Cardiac muscle cell (in vitro differentiated cells and primary cell): ENCODE results near the gene RGS4. TPM values are rescaled to one million over a fixed set of nuclear protein-coding genes. Genes with fewer than 3 reads are reported as not detected.

Source experiments
- DNase-seq, 2 donors: peaks; one replicate each; pipeline versions ENCODE4 v3.0.0 to v3.0.0-alpha.2; 2010 to 2017; ENCODE audit warnings: low read depth in 1 of 2, low spot score in 1 of 2
- H3K27ac ChIP-seq: fragments of 200-600 bp; sonication (generic); 2 replicates; pipeline ENCODE4 v1.5.1; 2016
- H3K27me3 ChIP-seq: fragments of 200-600 bp; sonication (generic); 2 replicates; pipeline ENCODE4 v1.6.0; 2016; ENCODE audit warnings: control low read depth
- H3K36me3 ChIP-seq: fragments of 200-600 bp; sonication (generic); 2 replicates; pipeline ENCODE4 v1.5.1; 2016; ENCODE audit warnings: control low read depth
- H3K4me1 ChIP-seq: fragments of 200-600 bp; sonication (generic); 2 replicates; pipeline ENCODE4 v1.8.1; 2017; ENCODE audit warnings: low read depth, mild to moderate bottlenecking, mixed run types
- H3K4me3 ChIP-seq: fragments of 200-600 bp; sonication (generic); 2 replicates; pipeline ENCODE4 v1.5.1; 2016; ENCODE audit warnings: mild to moderate bottlenecking
- H3K9me3 ChIP-seq: fragments of 200-600 bp; sonication (generic); 2 replicates; pipeline ENCODE4 v1.5.1; 2017; ENCODE audit warnings: low read depth, mild to moderate bottlenecking, control low read depth
- polyA plus RNA-seq: library from polyadenylated mRNA; unstranded; fragments of >200 nt; fragmentation: Nextera tagmentation; extraction: Ambion mirVana; gene quantifications from 2 replicates; pipeline ENCODE4 v1.2.1, GENCODE V29; 2016
- total RNA-seq: library from RNA; depleted of rRNA; stranded (reverse); fragments of >200 nt; gene quantifications from 2 replicates; pipeline ENCODE4 v1.2.3, GENCODE V29; 2016
- TF ChIP-seq, protein P1 (sequence below): IDR thresholded peaks from 2 replicates; pipeline ENCODE4 v1.5.1; 2012; ENCODE audit warnings: low read depth, mild to moderate bottlenecking, low read length

RGS4 gene
- total and polyA plus RNA-seq, 2 experiments from 2014 or later: 16.1 to 25.9 TPM

DNA sequence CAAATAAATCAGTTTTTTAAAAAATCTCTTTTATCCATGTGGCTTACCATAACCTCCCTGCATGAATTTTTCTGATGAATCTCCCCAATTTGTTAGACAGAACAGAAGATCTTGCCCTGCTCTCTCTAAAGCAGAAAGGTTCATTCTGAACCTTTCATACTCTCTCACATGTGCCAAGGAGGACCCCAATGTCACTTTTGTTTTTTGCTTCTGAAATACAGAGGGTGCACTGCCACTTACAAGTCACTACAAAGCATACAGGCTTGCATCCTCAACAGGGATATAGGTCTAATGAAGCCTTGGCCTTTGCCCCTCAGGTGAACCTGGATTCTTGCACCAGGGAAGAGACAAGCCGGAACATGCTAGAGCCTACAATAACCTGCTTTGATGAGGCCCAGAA, 4.8 kb downstream of the RGS4 start:
- no peaks in the 10 kb centered on the region for H3K36me3 ChIP-seq
- no peaks in the 10 kb centered on the region for H3K27me3 ChIP-seq
- no peaks in the 10 kb centered on the region for H3K4me1 ChIP-seq
- no peak overlapping the region for H3K4me3 ChIP-seq
- TF ChIP-seq, protein P1, sequence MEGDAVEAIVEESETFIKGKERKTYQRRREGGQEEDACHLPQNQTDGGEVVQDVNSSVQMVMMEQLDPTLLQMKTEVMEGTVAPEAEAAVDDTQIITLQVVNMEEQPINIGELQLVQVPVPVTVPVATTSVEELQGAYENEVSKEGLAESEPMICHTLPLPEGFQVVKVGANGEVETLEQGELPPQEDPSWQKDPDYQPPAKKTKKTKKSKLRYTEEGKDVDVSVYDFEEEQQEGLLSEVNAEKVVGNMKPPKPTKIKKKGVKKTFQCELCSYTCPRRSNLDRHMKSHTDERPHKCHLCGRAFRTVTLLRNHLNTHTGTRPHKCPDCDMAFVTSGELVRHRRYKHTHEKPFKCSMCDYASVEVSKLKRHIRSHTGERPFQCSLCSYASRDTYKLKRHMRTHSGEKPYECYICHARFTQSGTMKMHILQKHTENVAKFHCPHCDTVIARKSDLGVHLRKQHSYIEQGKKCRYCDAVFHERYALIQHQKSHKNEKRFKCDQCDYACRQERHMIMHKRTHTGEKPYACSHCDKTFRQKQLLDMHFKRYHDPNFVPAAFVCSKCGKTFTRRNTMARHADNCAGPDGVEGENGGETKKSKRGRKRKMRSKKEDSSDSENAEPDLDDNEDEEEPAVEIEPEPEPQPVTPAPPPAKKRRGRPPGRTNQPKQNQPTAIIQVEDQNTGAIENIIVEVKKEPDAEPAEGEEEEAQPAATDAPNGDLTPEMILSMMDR: no peak
- DNase-seq: no peak
- no peak overlapping the region for H3K27ac ChIP-seq
- no peaks in the 10 kb centered on the region for H3K9me3 ChIP-seq

DNA sequence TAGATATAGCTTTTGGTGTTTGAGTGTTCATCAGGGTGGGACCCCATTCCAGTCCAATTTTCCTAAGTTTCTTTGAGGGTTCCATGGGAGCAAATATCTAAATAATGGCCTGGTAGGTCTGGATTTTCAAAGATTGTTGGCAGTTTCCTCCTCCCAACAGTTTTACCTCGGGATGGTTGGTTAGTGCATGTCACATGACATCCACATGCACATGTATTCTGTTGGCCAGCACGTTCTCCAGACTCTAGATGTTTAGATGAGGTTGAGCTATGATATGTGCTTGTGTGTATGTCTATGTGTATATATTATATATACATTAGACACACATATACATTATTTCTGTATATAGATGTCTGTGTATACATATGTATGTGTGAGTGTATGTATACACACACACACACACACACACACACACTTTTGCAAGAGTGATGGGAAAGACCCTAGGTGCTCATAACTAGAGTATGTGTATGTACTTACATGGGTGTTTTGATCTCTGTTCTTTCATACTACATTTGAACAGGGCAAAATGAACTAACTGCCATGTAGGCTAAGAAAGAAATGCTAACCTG, 5.6 kb downstream of the RGS4 start:
- Histone ChIP-seq H3K4me1 (no peaks in the 10 kb centered on the region), H3K36me3 (no peaks in the 10 kb centered on the region), H3K27me3 (no peaks in the 10 kb centered on the region), H3K9me3 (no peaks in the 10 kb centered on the region), H3K27ac (no peak overlapping the region), H3K4me3 (no peak overlapping the region)
- TF ChIP-seq, protein P1: no peak
- DNase-seq: no peak

DNA sequence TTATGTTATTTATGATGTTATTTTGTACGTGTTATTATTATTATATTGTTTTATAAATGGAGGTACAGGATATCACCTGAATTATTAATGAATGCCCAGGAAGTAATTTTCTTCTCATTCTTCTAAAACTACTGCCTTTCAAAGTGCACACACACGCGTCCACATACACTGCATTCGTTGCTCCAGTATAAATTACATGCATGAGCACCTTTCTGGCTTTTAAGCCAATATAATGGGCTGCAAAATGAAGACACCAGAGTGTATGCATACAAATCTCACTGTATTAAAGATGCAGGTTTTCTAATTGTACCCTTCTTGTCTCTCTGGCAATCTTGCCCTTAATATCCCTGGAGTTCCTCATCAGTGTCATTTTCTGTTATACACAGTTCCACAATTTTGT, 6.9 kb downstream of the RGS4 start:
- Histone ChIP-seq H3K27me3 (no peaks in the 10 kb centered on the region), H3K9me3 (no peaks in the 10 kb centered on the region), H3K27ac (no peak overlapping the region), H3K4me1 (no peaks in the 10 kb centered on the region), H3K36me3 (no peaks in the 10 kb centered on the region), H3K4me3 (no peak overlapping the region)
- DNase-seq: no peak
- TF ChIP-seq, protein P1: no peak

DNA sequence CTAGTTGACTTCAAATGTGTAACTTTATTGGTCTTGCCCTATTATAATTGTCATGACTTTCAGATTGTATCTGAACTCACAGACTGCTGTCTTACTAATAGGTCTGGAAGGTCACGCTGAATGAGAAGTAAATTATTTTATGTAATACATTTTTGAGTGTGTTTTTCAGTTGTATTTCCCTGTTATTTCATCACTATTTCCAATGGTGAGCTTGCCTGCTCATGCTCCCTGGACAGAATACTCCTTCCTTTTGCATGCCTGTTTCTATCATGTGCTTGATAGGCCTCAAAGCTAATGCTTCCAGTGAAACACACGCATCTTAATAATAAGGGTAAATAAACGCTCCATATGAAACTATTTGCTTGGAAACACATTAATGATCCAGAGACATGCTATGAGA, 7.3 kb downstream of the RGS4 start:
- Histone ChIP-seq H3K27ac (no peak overlapping the region), H3K36me3 (no peaks in the 10 kb centered on the region), H3K4me3 (no peak overlapping the region), H3K9me3 (no peaks in the 10 kb centered on the region), H3K27me3 (no peaks in the 10 kb centered on the region), H3K4me1 (no peaks in the 10 kb centered on the region)
- DNase-seq: no peak
- TF ChIP-seq, protein P1: no peak

DNA sequence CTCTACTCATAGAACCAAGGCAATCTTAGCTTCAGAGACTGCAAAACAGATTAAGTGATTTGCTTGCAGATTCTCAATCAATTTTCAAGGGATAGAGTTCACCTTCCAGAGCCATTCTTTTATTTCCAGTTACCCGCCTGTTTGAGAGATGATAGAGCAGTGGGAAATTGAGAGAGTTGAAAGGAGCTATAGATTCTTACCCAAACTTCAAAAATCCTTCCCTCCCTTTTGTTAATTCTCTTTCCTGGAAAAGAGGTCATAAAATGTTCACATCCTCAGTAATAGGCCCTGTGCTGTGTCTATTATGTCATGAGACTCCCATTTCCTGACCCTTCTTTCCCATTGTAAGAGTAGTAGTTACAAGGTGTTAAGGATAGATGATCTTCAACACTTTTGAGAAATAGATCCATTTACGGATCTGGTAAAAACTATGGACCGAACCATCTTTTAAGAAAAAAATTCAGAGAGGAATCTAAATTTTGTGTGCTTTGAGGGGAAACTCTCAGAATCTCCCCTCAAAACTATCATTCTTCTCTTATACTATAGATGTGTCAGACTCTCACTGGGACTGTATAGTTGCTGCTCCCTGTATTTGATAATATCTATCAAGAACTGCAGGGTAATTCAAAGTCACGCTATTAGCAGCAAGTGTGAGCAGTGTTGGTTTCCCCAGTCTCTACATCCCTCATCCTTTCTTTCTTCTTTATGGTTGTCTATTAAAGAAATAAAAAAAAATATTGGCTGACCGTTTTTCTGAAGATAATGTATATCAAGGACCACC, 8.0 kb downstream of the RGS4 start:
- DNase-seq: no peak
- no peaks in the 10 kb centered on the region for H3K9me3 ChIP-seq
- TF ChIP-seq, protein P1: no peak
- no peak overlapping the region for H3K27ac ChIP-seq
- H3K27me3 ChIP-seq: no peaks in the 10 kb centered on the region
- H3K4me3 ChIP-seq: no peak overlapping the region
- no peaks in the 10 kb centered on the region for H3K36me3 ChIP-seq
- no peaks in the 10 kb centered on the region for H3K4me1 ChIP-seq
